Fibroblast of villous mesenchyme (primary cell): ENCODE results near the gene SCYGR3. TPM values are rescaled to one million over a fixed set of nuclear protein-coding genes. Genes with fewer than 3 reads are reported as not detected.
A peak's percentile ranks its signal among the peaks of the same experiment; 100 is the strongest.

Source experiments
- DNase-seq: peaks from one replicate; pipeline ENCODE4 v3.0.0-alpha.2; 2010; ENCODE audit warnings: low read depth
- H3K4me3 ChIP-seq: 2 replicates; pipeline ENCODE4 v1.5.1; 2011; ENCODE audit warnings: low read depth, mild to moderate bottlenecking, low read length
- total RNA-seq: library from RNA; depleted of rRNA; stranded (reverse); fragments of >200 nt; gene quantifications from 2 replicates; pipeline ENCODE4 v1.2.3, GENCODE V29; 2012
- TF ChIP-seq, protein P1 (sequence below): IDR thresholded peaks from 2 replicates; pipeline ENCODE4 v1.5.1; 2012; ENCODE audit warnings: low read depth, mild to moderate bottlenecking, low read length; ENCODE audit not compliant: insufficient read depth

The SCYGR3 gene
- total RNA-seq, 1 donor = not detected

DNA sequence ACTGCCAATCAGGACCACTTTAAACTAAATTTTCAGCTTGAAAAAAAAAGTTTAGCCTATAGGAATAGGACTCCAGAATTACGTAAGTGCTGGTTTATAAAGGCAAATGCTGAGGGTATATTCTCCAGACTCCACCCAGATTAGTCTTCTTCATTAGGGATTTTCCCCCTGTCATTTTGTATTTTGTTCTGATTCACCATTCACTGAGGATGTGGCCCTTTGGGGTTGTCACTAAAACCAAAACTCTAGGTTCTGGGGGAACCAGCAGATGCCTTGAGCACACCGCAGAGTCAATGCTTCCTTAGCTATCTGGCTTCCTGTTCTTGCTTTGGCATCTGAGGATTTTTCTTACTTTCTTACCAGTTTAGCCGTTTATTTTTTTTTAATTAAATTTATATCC, 13.1 kb upstream of the SCYGR3 start:
- DNase-seq = no peak
- no peak overlapping the region for H3K4me3 ChIP-seq
- TF ChIP-seq, protein P1, sequence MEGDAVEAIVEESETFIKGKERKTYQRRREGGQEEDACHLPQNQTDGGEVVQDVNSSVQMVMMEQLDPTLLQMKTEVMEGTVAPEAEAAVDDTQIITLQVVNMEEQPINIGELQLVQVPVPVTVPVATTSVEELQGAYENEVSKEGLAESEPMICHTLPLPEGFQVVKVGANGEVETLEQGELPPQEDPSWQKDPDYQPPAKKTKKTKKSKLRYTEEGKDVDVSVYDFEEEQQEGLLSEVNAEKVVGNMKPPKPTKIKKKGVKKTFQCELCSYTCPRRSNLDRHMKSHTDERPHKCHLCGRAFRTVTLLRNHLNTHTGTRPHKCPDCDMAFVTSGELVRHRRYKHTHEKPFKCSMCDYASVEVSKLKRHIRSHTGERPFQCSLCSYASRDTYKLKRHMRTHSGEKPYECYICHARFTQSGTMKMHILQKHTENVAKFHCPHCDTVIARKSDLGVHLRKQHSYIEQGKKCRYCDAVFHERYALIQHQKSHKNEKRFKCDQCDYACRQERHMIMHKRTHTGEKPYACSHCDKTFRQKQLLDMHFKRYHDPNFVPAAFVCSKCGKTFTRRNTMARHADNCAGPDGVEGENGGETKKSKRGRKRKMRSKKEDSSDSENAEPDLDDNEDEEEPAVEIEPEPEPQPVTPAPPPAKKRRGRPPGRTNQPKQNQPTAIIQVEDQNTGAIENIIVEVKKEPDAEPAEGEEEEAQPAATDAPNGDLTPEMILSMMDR = no peak

DNA sequence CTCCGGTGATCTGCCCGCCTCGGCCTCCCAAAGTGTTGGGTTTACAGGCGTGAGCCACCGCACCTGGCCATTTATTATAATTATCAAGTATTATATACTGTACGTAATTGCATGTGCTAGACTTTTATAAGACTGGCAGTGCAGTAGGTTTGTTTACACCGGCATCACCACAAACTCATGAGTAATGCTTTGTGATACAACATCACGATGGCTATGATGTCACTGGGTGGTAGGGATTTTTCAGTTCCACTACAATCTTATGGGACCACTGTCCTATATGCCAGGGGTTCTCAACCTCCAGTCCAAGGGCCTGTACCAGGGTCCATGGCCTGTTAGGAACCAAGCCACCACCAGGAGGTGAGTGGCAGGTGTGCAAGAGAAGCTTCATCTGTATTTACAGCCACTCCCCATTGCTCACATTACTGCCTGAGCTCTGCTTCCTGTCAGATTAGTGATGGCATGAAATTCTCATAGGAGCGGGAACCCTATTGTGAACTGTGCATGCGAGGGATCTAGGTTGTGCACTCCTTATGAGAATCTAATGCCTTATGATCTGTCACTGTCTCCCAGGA, 12.0 kb upstream of the SCYGR3 start:
- H3K4me3 ChIP-seq = no peak overlapping the region
- DNase-seq = peak; percentile 18
- TF ChIP-seq, protein P1 = no peak

GRCh38 chr2:227625420-227625819, 10.8 kb upstream of the SCYGR3 start:
- no peak overlapping the region for H3K4me3 ChIP-seq
- TF ChIP-seq, protein P1 = no peak
- DNase-seq = no peak

- H3K4me3 ChIP-seq = no peak overlapping the region
- TF ChIP-seq, protein P1 = no peak
- DNase-seq = peak; percentile 52
These were observed 8.6 kb upstream of the SCYGR3 start for GRCh38 chr2:227623226-227623625.

GRCh38 chr2:227617316-227618230, 2.9 kb upstream of the SCYGR3 start, which contains the start of gene SCYGR4:
Gene SCYGR4 (plus strand): TSS chr2:227617498. CDS start chr2:227617498, 0 bp downstream.
- no peak within 1 kb of the TSS for H3K4me3 ChIP-seq
- TF ChIP-seq, protein P1 = no peak
- peak; percentile 30 for DNase-seq

DNA sequence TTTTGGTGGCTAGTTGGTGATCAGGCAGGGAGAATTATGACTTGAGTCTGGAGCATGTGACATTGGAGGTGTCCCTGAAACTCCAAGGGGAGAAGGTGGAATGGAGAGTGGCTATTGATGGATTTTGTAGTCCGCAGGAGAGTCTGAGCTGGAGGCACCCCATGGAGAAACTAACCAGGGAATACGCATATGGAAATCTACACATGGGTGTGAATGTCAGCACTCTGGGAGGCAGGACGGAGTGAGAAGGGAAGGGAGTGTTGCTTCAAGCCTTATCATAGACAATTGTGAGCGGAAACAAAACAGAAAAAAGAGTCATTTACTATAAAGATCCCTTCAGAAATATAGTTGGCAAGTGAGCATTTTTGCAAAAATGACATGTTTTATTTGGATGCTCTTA, 2.0 kb upstream of the SCYGR3 start:
- TF ChIP-seq, protein P1 = no peak
- H3K4me3 ChIP-seq = no peak overlapping the region
- DNase-seq = no peak
